ENCODE data around the gene PRR15L.

- TF ChIP-seq, protein P1, sequence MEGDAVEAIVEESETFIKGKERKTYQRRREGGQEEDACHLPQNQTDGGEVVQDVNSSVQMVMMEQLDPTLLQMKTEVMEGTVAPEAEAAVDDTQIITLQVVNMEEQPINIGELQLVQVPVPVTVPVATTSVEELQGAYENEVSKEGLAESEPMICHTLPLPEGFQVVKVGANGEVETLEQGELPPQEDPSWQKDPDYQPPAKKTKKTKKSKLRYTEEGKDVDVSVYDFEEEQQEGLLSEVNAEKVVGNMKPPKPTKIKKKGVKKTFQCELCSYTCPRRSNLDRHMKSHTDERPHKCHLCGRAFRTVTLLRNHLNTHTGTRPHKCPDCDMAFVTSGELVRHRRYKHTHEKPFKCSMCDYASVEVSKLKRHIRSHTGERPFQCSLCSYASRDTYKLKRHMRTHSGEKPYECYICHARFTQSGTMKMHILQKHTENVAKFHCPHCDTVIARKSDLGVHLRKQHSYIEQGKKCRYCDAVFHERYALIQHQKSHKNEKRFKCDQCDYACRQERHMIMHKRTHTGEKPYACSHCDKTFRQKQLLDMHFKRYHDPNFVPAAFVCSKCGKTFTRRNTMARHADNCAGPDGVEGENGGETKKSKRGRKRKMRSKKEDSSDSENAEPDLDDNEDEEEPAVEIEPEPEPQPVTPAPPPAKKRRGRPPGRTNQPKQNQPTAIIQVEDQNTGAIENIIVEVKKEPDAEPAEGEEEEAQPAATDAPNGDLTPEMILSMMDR (IDR thresholded peaks at IDR 0.05) = no peak
- TF ChIP-seq POLR2A (IDR thresholded peaks at IDR 0.05) = no peak
These were observed 692 bp downstream of the PRR15L start for GRCh38 chr17:47956791-47957590.

All from adrenal gland (tissue), 5 donors.